SK-N-MC (cell line): ENCODE data around the gene ABR.

Experiments used
- EZH2 ChIP-seq: fragments of 200-600 bp; sonication (generic); IDR thresholded peaks from one replicate; pipeline ENCODE4 v1.6.1; 2017; ENCODE audit warnings: antibody characterized with exemption
- FOXP2 ChIP-seq: optimal IDR thresholded peaks from 2 replicates; pipeline ENCODE3; 2011; ENCODE audit warnings: mild to moderate bottlenecking, moderate library complexity; ENCODE audit not compliant: insufficient read depth; ENCODE audit errors: extremely low read length, control extremely low read depth
- POLR2AphosphoS5 ChIP-seq: IDR thresholded peaks from 2 replicates; pipeline ENCODE4 v1.6.1; 2012; ENCODE audit warnings: mild to moderate bottlenecking, low read depth, low read length, borderline replicate concordance

DNA sequence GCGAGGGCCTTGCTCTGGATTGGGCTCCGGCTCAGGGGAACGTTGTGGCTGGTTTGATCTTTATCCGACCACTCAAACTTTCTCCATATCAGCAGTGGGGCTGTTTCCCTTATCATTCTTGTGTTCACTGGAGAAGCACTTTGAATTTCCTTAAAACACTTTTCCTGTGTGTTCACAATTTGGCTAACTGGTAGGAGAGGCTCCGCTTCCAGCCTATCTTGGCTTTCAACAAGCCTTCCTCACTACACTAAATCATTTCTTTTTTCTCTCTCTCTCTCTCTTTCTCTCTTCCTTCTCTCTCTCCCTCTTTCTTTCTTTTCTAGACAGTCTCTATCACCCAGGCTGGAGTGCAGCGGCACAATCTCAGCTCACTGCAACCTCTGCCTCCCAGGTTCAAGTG lies 43.0 kb downstream of the ABR start:
- TF ChIP-seq EZH2 (no peak), POLR2AphosphoS5 (no peak), FOXP2 (no peak)
